ENCODE measurements around the gene C1orf21. TPM values are rescaled to one million over a fixed set of nuclear protein-coding genes. Genes with fewer than 3 reads are reported as not detected.

C1orf21 gene
- polyA plus RNA-seq, 12 donors = 38.2 to 80.2 (median 53.5) TPM; not detected in 1

DNA sequence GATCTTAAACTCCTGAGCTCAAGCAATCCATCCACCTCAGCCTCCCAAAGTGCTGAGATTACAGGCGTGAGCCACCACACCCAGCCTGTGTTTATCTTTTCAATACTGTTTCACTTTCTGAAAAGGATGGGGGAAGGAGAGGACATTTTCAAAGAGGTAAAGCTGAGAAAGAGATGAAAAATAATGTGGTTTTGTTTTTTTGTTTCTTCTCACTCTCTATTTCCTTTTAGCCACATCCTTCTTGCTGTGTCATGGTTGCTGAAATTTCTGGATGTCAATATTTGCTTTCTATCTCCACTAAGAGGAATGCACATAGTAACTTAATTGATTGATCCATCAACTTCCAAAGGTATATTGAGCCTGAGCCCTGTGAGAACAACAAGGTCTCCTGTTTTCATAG lies 6.4 kb upstream of the C1orf21 start:
- no peak for DNase-seq

DNA sequence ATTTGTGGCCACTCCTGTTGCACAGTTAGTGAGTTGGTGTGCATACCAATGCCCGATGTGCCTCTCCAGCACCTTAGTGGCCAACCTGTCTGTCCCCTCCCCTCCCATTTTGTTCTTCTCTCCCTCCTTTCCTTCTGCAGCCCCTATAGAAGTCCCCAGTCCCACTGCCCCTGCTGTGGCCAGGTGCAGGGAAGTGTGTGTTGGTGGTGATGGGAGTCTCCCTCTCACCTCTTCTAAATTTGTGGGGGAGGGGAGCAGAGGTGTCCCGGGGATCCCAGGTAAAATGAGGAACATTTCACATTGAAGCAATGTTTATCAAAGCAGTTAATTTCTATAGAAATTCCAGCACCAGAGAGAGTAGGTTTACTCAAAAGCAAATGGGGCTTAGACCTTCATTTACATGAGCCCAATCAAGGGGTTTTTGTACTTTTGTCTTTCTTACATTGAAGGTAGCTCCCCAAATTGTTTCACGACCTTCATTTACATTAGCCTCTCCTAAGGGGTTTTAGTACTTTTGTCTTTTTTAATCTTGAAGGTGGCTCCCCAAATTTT lies 3.0 kb upstream of the C1orf21 start:
- no peak for DNase-seq

- DNase-seq = peak; percentile 13
These were observed 941 bp upstream of the C1orf21 start for GRCh38 chr1:184385865-184386311.

DNA sequence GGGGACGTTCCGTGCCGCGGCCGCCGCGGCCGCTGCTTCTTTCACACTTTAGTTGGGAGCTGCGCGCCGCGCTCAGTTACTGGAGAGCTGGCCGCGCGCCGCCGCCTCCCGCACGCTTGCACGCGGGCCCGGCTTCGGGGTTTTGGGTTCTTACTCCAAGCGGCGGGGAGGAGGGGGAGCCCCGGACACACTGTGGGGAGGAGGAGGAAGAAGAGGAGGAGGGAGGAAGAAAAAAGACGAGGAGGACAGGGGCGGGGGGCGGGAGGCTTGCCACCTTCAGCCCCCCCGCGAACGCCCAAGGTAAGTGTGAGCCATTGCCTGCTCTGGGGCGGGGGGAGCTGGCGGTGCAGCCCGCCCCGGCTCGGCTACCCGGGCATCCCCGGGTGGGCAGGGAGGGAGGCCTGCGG lies 243 bp downstream of the C1orf21 start:
- DNase-seq = no peak

- peak; percentile 52 for DNase-seq
These were observed 868 bp downstream of the C1orf21 start for GRCh38 chr1:184387476-184388318.

DNA sequence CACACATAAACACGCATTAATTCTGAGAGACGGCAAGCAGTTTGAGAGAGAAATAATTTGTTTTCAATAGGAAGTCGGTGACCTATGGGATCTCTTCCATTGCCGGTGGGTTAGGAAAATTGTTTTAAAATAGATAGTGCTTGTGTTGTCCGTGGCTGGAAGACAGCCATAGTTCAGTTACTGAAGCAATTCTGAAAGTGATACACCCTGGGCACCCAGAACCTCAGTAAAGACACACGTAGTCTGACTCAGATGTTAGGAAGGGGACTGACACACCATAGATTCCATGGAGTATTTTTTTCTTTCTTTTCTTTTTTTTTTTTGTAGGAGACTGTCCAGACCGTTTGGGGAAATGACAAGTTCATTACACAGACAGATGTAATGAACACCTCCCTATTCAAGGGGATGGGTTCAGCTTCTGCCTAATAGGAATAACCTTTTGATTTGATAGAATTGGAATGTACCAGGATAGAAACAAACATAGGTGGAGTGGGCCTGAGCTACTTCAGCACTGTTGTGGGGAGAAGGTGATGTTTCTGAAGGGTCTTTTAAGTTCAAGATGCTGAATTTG lies 1.6 kb downstream of the C1orf21 start:
- peak; percentile 54 for DNase-seq

GRCh38 chr1:184388971-184389370 lies 2.1 kb downstream of the C1orf21 start:
- DNase-seq = no peak

GRCh38 chr1:184389446-184389845 lies 2.6 kb downstream of the C1orf21 start:
- DNase-seq = no peak

GRCh38 chr1:184390889-184391288 lies 4.1 kb downstream of the C1orf21 start:
- DNase-seq = no peak

DNA sequence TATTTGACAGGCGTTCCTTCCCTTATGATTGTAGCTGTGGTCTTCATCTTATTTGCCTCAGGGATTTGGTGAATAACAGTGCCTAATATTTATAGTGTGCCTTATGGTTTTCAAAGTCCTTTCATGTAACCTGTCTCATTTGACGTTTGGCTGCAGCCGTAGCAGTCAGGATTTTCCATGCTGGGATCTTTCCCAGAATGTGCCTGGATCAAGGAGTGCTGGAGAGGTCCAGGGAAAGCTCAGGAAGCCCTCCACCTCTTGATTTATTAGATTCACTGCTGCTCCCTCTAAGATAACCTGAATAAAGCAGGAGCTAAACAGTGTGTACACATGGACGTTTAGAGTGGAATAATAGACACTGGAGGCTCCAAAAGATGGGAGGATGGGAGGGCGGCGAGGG lies 5.2 kb downstream of the C1orf21 start:
- DNase-seq = peak; percentile 25

GRCh38 chr1:184392779-184393522 lies 6.1 kb downstream of the C1orf21 start:
- no peak for DNase-seq

DNA sequence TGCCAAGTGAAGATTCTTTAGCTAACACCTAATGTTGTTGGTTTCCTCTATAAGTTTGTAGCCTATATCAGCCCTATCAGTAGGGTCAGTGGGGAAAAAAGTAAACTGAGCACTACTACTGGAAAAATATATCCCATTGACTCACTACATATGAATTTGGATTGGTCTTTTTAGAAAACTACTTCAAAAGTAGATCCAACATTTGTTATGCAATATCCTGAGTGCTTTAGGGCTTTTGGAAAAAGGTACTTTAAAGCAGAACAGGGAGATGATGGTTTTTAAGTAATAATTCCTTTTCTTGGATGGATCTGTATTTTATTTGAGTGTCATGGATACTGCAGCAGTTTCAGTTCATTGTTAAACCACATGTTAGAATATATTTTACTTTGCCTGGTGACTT lies 7.1 kb downstream of the C1orf21 start:
- no peak for DNase-seq

DNA sequence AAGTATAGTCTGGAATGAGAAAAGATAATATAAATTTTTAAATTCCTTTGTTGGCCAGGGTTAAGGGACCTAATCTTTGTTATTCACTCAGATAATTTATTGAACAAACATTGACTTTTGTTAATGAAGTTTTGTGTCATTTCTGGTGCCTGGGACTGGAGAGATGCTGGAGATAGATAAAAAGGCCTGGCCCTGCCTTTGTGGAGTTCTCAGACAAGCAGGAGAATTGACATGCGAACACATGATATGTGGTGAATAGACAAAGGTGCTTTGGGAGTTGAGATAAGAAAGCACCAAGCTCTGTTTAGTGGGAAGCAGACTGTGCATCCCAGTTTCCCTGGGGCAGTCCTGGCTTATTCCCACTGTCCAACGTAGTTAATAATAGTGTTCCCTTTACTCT lies 8.5 kb downstream of the C1orf21 start:
- no peak for DNase-seq

DNA sequence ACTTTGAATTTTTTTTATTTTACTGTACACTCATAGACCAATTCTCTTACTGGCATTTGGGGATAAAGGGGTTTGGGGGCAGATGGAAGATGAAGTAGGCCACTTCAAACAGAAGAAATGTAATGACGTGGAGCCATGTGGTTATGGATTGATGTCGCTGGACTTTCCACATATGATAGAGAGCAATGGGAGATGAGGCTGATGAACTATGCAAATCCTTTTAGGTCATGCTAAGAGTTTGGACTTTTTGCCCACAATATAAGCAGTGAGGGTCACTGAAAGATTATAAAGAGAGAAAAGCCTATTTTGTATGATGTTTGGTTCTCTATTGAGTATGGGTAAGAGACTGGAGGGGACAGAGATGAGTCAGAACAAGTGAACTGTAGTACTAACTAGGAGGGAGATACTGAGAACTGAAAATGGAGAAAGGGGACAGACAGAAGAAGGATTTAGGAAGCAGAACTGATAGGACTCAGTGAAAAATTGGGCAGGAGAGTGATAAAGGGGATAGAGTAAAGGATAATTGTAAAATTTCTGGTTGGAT lies 9.2 kb downstream of the C1orf21 start:
- DNase-seq = no peak

GRCh38 chr1:184399192-184399847 lies 12.5 kb downstream of the C1orf21 start:
- DNase-seq = no peak

DNA sequence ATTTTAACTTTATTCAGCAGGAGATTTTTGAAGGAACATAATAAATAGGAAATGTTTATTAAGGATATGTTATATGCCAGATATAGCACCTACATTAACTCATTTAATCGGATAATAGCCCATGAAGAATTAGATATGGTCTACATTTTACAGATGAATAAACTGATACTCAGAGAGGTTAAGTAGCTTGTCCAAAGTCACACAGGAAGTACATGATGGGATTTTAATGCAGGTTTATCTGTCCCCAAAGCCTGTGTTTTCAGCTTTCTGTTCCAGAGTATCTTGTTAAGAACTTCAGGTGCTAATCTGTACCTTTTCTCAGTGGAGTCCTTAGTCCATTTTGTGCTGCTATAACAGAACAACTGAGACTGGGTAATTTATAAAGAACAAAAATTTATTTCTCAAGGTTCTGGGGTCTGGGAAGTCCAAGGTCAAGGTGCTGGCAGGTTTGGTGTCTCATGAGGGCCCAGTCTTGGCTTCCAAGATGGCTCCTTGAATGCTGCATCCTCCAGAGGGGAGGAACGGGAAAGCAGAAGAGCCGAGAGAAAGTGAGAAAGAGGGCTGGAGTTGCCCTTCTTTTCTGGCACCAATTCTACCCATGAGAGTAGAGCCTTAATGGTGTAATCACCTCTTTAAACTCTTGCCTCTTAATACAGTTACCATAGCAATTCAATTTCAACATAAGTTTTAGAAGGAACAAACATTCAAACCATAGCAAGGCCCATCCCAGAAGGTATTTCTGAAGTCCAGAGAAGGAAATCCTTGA lies 17.3 kb downstream of the C1orf21 start:
- no peak for DNase-seq

- DNase-seq = no peak
These were observed 17.8 kb downstream of the C1orf21 start for GRCh38 chr1:184404727-184405027.

DNA sequence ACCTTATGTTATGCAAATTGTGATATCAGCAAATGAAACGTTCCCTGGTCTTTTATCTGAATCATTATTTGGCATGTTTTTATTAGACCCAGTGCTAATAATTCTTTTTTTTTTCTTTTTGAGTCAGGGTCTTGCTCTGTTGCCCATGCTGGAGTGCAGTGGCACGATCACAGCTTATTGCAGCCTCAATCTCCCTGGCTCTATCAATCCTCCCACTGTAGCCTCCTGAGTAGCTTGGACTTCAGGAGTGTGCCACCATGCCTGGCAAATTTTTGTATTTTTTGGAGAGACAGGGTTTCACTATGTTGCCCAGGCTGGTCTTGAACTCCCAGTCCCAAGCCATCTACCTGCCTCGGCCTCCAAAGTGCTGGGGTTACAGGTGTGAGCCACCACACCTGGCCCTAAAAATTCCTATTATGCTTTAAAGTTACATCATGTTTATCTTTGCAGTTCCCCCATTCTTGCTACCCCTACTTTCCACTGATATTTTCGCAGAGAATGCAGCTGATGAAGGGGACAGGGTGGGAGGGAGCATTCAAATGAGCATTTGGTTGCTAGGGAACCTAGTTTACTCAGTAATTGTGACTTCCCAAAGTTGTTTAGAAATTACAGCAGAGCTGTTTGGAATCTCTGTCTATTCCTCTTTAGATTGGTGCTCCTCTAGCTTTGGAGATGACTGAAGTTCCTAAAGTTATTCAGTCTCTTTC lies 18.4 kb downstream of the C1orf21 start:
- DNase-seq = no peak

DNA sequence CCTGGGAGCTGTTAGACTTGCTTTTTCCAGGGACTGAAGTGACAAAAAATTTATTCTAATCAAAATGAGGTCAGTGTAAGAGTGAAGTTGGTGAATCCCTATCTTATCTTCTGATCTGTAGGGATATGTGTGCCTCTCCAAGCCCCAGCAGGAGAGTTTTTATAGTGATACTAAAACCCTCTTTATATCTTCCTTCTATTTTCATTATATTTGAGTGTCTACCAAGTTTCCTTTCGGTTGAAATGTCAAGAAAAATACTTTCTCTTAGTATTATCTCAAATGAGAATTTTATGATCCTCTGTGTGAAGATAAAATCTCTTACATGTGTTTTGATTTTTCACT lies 18.9 kb downstream of the C1orf21 start:
- no peak for DNase-seq

DNA sequence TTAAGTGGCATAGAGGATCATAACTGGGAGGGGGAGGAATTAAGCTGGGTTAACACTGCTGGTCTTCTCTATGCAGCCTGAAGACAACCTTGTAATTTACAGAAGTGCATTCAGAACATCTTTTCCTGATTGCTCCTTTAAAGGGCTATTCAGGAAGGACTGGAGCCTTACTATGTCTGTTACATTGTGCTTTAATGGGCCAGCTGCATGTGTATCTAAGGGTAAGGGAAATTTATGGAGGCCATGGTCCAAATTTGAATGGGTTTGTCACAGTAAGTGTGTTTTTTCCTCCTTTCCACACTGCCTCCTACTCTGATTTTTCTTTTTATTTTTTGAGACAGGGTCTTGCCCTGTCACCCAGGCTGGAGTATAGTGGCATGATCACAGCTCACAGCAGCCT lies 19.6 kb downstream of the C1orf21 start:
- DNase-seq = no peak

All from muscle of arm (tissue), 12 donors.